Uterine smooth muscle cell (primary cell): ENCODE results near the gene ETS1. TPM values are rescaled to one million over a fixed set of nuclear protein-coding genes. Genes with fewer than 3 reads are reported as not detected.

Experiments used
- total RNA-seq: library from RNA; depleted of rRNA; stranded (reverse); fragments of >200 nt; gene quantifications from 2 replicates; pipeline ENCODE4 v1.2.3, GENCODE V29; 2014

Gene ETS1
- 51.9 and 98.3 TPM in 2 replicates for total RNA-seq

GRCh38 chr11:128587415-128587814 lies at the start of gene ETS1:
Gene ETS1, minus strand, starts transcription at chr11:128587558. Its CDS starts 14,428 bp downstream, at chr11:128573130.

Other genes with a start within 250 kb of the ETS1 start
- gene FLI1, start 106.5 kb upstream of the ETS1 start, total RNA-seq, result 1.2 and 2.4 TPM in 2 replicates